Measurements from ENCODE around the gene WFIKKN1.

- TF ChIP-seq ISL1 (CRISPR knock-in tag; IDR thresholded peaks at IDR 0.05) (no peak), ZNF70 (CRISPR knock-in tag; IDR thresholded peaks at IDR 0.05) (no peak), TCF4 (CRISPR knock-in tag; IDR thresholded peaks at IDR 0.05; ENCODE audit: borderline replicate concordance) (no peak)
- TF ChIP-seq, protein P1, sequence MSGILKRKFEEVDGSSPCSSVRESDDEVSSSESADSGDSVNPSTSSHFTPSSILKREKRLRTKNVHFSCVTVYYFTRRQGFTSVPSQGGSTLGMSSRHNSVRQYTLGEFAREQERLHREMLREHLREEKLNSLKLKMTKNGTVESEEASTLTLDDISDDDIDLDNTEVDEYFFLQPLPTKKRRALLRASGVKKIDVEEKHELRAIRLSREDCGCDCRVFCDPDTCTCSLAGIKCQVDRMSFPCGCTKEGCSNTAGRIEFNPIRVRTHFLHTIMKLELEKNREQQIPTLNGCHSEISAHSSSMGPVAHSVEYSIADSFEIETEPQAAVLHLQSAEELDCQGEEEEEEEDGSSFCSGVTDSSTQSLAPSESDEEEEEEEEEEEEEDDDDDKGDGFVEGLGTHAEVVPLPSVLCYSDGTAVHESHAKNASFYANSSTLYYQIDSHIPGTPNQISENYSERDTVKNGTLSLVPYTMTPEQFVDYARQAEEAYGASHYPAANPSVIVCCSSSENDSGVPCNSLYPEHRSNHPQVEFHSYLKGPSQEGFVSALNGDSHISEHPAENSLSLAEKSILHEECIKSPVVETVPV (CRISPR knock-in tag; IDR thresholded peaks at IDR 0.05): no peak
These were observed 4.9 kb downstream of the WFIKKN1 start for GRCh38 chr16:635573-636205.

All from SK-N-SH treated with all-trans-retinoic acid at 6 μM for 48 hours (cell line).